ENCODE results near the gene NANOS3.

- TF ChIP-seq TAF1 (IDR thresholded peaks at IDR 0.05; ENCODE audit: borderline replicate concordance, insufficient read depth, low read length) (no peak), POLR2AphosphoS5 (IDR thresholded peaks at IDR 0.05; ENCODE audit: low read depth, low read length) (no peak), REST (IDR thresholded peaks at IDR 0.05; ENCODE audit: insufficient read depth in 1 of 2, low read depth in 2 of 2, low read length in 2 of 2) (no peak), SIN3A (IDR thresholded peaks at IDR 0.05; ENCODE audit: borderline replicate concordance, insufficient read depth, low read length) (no peak), FOXP2 (optimal IDR thresholded peaks at IDR 0.05; ENCODE audit: borderline replicate concordance, extremely low read depth, extremely low read length, insufficient read depth) (no peak)
Measured at GRCh38 chr19:13914777-13915176, 37.8 kb downstream of the NANOS3 start.
